IMR-90 (cell line): ENCODE results near the gene ZNF836. TPM values are rescaled to one million over a fixed set of nuclear protein-coding genes. Genes with fewer than 3 reads are reported as not detected.

Source experiments
- ATAC-seq: fragments of 200-7000 bp; cut with Tn5 transposase; 2 replicates; pipeline ENCODE4 v1.9.1; 2020; ENCODE audit warnings: low read depth, mild to moderate bottlenecking, moderate library complexity
- BruUV-seq: library from RNA; stranded (reverse); fragments of 400-500 nt; replicated peaks from 2 replicates; lab custom pipeline; 2021; lab: Mats Ljungman, UMichigan
- CTCF ChIA-PET: fragments of 300-600 bp; formaldehyde crosslinking; extraction: SDS; loops from one replicate; lab custom pipeline; 2021; ENCODE audit warnings: antibody characterized with exemption; lab: Yijun Ruan, JAX
- POLR2A ChIA-PET: fragments of 300-600 bp; sonication (Branson Sonifier 250); formaldehyde crosslinking; loops from one replicate; lab custom pipeline; 2022; ENCODE audit warnings: antibody characterized with exemption; ENCODE audit not compliant: unreplicated experiment; lab: Charles Lee
- DNase-seq: peaks from one replicate; pipeline ENCODE4 v3.0.0; 2013
- H2AFZ ChIP-seq: replicated peaks from 2 replicates; pipeline ENCODE3; 2013; ENCODE audit warnings: low read length, mild to moderate bottlenecking; ENCODE audit not compliant: poor library complexity
- H2AK5ac ChIP-seq: 2 replicates; pipeline ENCODE4 v1.6.1; 2013; ENCODE audit warnings: low read depth, low read length, inconsistent platforms
- H2AK9ac ChIP-seq: replicated peaks from 2 replicates; pipeline ENCODE3; 2013; ENCODE audit warnings: mild to moderate bottlenecking, low read depth, low read length, moderate library complexity; ENCODE audit not compliant: poor library complexity
- H2BK120ac ChIP-seq: 2 replicates; pipeline ENCODE4 v1.6.1; 2013; ENCODE audit warnings: low read depth, low read length, inconsistent platforms
- H2BK15ac ChIP-seq: 3 replicates; pipeline ENCODE4 v1.6.1; 2013; ENCODE audit warnings: low read depth, low read length, inconsistent platforms
- H2BK20ac ChIP-seq: 2 replicates; pipeline ENCODE4 v1.6.1; 2013; ENCODE audit warnings: low read depth, mild to moderate bottlenecking, inconsistent platforms, low read length, moderate library complexity
- H2BK5ac ChIP-seq: 2 replicates; pipeline ENCODE4 v1.6.1; 2013; ENCODE audit warnings: mild to moderate bottlenecking, low read depth, low read length, inconsistent platforms; ENCODE audit not compliant: poor library complexity, severe bottlenecking
- H3K14ac ChIP-seq: replicated peaks from 2 replicates; pipeline ENCODE4 v1.6.1; 2013; ENCODE audit warnings: low read depth, low read length, inconsistent platforms
- H3K18ac ChIP-seq: 2 replicates; pipeline ENCODE4 v1.6.1; 2013; ENCODE audit warnings: low read depth, low read length, control low read depth
- H3K23ac ChIP-seq: 2 replicates; pipeline ENCODE4 v1.6.1; 2013; ENCODE audit warnings: low read depth, low read length, inconsistent platforms
- H3K27ac ChIP-seq: 2 replicates; pipeline ENCODE4 v1.5.1; 2013; ENCODE audit warnings: mild to moderate bottlenecking, control low read depth, low read length; ENCODE audit not compliant: insufficient read depth
- H3K27me3 ChIP-seq: 2 replicates; pipeline ENCODE4 v1.6.1; 2013; ENCODE audit warnings: low read length; ENCODE audit not compliant: control insufficient read depth, insufficient read depth
- H3K36me3 ChIP-seq: 2 replicates; pipeline ENCODE4 v1.6.1; 2013; ENCODE audit warnings: low read length, mixed read lengths; ENCODE audit not compliant: control insufficient read depth, insufficient read depth
- H3K4ac ChIP-seq: 2 replicates; pipeline ENCODE4 v1.6.1; 2013; ENCODE audit warnings: low read depth, low read length, inconsistent platforms
- H3K4me1 ChIP-seq: 2 replicates; pipeline ENCODE4 v1.6.1; 2013; ENCODE audit warnings: low read length, mixed read lengths; ENCODE audit not compliant: control insufficient read depth, insufficient read depth
- H3K4me2 ChIP-seq: 2 replicates; pipeline ENCODE4 v1.6.1; 2013; ENCODE audit warnings: low read depth, mild to moderate bottlenecking, control low read depth, low read length, moderate library complexity
- H3K4me3 ChIP-seq: 2 replicates; pipeline ENCODE4 v1.5.1; 2013; ENCODE audit warnings: low read depth, mild to moderate bottlenecking, control low read depth, low read length, moderate library complexity; ENCODE audit not compliant: insufficient read depth
- H3K56ac ChIP-seq: 2 replicates; pipeline ENCODE4 v1.6.1; 2013; ENCODE audit warnings: low read length, inconsistent platforms; ENCODE audit not compliant: insufficient read depth; ENCODE audit errors: extremely low read depth
- H3K79me1 ChIP-seq, 2 experiments: 2 replicates each; pipeline ENCODE4 v1.6.1; 2013; ENCODE audit warnings: low read length in 2 of 2, inconsistent platforms in 1 of 2, low read depth in 1 of 2
- H3K9ac ChIP-seq: 2 replicates; pipeline ENCODE4 v1.6.1; 2013; ENCODE audit warnings: low read depth, low read length, control low read depth
- H3K9me1 ChIP-seq: 2 replicates; pipeline ENCODE4 v1.6.1; 2013; ENCODE audit warnings: low read length, inconsistent platforms; ENCODE audit not compliant: insufficient read depth
- H3K9me3 ChIP-seq: 2 replicates; pipeline ENCODE4 v1.6.1; 2013; ENCODE audit warnings: low read length; ENCODE audit not compliant: control insufficient read depth, insufficient read depth
- H4K20me1 ChIP-seq: 2 replicates; pipeline ENCODE4 v1.6.1; 2013; ENCODE audit warnings: low read length, inconsistent platforms; ENCODE audit not compliant: insufficient read depth
- H4K5ac ChIP-seq: 2 replicates; pipeline ENCODE4 v1.6.1; 2013; ENCODE audit warnings: mild to moderate bottlenecking, low read depth, low read length, control low read depth
- H4K8ac ChIP-seq, 2 experiments: 2 replicates each; pipeline ENCODE4 v1.6.1; 2013; ENCODE audit warnings: low read depth in 2 of 2, low read length in 2 of 2, control low read depth in 1 of 2, inconsistent platforms in 1 of 2
- H4K91ac ChIP-seq: 2 replicates; pipeline ENCODE4 v1.6.1; 2013; ENCODE audit warnings: low read depth, low read length, inconsistent platforms; ENCODE audit not compliant: insufficient read depth
- CHD1 ChIP-seq: IDR thresholded peaks from 2 replicates; pipeline ENCODE4 v1.6.1; 2012; ENCODE audit warnings: low read depth, low read length, improper control_type of control experiment
- MXI1 ChIP-seq: IDR thresholded peaks from 2 replicates; pipeline ENCODE4 v1.6.1; 2012; ENCODE audit warnings: low read depth, mild to moderate bottlenecking, low read length, moderate library complexity, borderline replicate concordance
- NFE2L2 ChIP-seq: fragments of 150-350 bp; IDR thresholded peaks from 2 replicates; pipeline ENCODE4 v1.6.1; 2016; ENCODE audit warnings: low read depth, mild to moderate bottlenecking, low read length
- RFX5 ChIP-seq: IDR thresholded peaks from 2 replicates; pipeline ENCODE4 v1.8.0; 2012; ENCODE audit warnings: low read depth, mild to moderate bottlenecking, low read length, moderate library complexity
- SMC3 ChIP-seq: fragments of 150-350 bp; IDR thresholded peaks from 2 replicates; pipeline ENCODE4 v1.6.1; 2016; ENCODE audit warnings: low read depth, mild to moderate bottlenecking, antibody characterized with exemption, low read length, moderate library complexity
- WGBS, 2 experiments: methylation state at CpG; one replicate each; pipeline versions ENCODE4 v1.1.5 to v1.1.7; 2013; ENCODE audit warnings: missing lambda C conversion rate in 2 of 2; ENCODE audit not compliant: insufficient read length in 1 of 2; ENCODE audit errors: extremely low coverage in 2 of 2; 5-methylcytosine and 5-hydroxymethylcytosine counted together
- dilution Hi-C: fragments of 300-500 bp; cut with HindIII; formaldehyde crosslinking; loops from one replicate; pipeline ENCODE4 v1.14.3; 2018; ENCODE audit warnings: low sequenced_read_pairs; ENCODE audit not compliant: unreplicated experiment
- in situ Hi-C: fragments of 300-500 bp; cut with MboI; formaldehyde crosslinking; loops from 3 replicates; pipeline ENCODE4 v1.14.3; 2019; ENCODE audit warnings: low sequenced_read_pairs, inconsistent platforms, mixed read lengths
- intact Hi-C: fragments of 100-400 bp; cut with micrococcal nuclease; formaldehyde crosslinking; loops from 2 replicates; pipeline ENCODE4 v1.10.0; 2022
- polyA plus RNA-seq, 3 experiments: library from polyadenylated mRNA; depleted of rRNA; stranded (reverse); fragments of >200 nt; gene quantifications; 2 replicates each; pipeline ENCODE4 v1.2.3, GENCODE V29; 2012; ENCODE audit warnings: low replicate concordance in 1 of 3
- total RNA-seq: library from RNA; depleted of rRNA; stranded (reverse); fragments of >200 nt; gene quantifications from 2 replicates; pipeline ENCODE4 v1.2.3, GENCODE V29; 2012

Gene ZNF836
- total and polyA plus RNA-seq, 2 of the 4 experiments (the other 2 are of a cell fraction) = 1.1 to 4.1 TPM

DNA sequence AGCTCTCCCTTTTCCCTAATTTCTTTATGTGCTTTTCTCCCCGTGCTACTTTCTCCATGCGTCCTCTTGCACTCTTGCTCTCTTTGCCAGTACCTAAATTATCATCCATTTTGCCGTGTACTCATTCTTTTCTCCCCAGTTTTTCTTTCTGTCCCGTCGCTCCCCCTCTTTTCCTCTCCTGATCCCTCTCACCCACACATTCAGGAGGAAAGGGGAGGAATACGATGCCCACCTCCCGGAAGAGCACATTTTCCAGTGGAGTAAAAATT lies 32.5 kb downstream of the ZNF836 start:
- Histone ChIP-seq H3K9me1 (no peaks in the 10 kb centered on the region), H4K91ac (0 out of 2 replicates have a peak overlapping the region, but pooled peaks have one; percentile 12), H3K27me3 (no peaks in the 10 kb centered on the region), H3K4me1 (peaks cover 2% of the 10 kb centered on the region), H3K4me2 (peak overlapping the region; percentile 79), H2BK5ac (peak overlapping the region; percentile 72), H3K36me3 (peaks cover 6% of the 10 kb centered on the region), H3K9ac (peak overlapping the region; percentile 98), H2AFZ (peak overlapping the region; percentile 89), H3K56ac (peak overlapping the region; percentile 82), H3K23ac (peak overlapping the region; percentile 21; the same call in 1 of the 2 replicates), H3K9me3 (peaks cover 21% of the 10 kb centered on the region), H3K18ac (no peak overlapping the region), H4K20me1 (no peaks in the 10 kb centered on the region), H3K4ac (peak overlapping the region; percentile 81), H3K4me3 (peak overlapping the region; percentile 53), H2AK9ac (peak overlapping the region; percentile 92), H3K14ac (peak overlapping the region; percentile 77; the same call in 1 of the 2 replicates), H2BK120ac (no peak overlapping the region), H3K79me1 (peaks cover 24 to 33% of the 10 kb centered on the region in 2 experiments), H4K5ac (peak overlapping the region; percentile 48), H3K27ac (peak overlapping the region; percentile 91), H2BK20ac (no peak overlapping the region), H4K8ac (peak overlapping the region; percentile 73 to 75; a peak in 3 of 4 replicates), H2BK15ac (no peak overlapping the region), H2AK5ac (peak overlapping the region; percentile 71; the same call in 1 of the 2 replicates)
- BruUV-seq = no TSS peak
- ATAC-seq (no peak), DNase-seq (no peak)
- in situ Hi-C loops = no loop called here
- TF ChIP-seq MXI1 = no peak
- TF ChIP-seq RFX5 = no peak
- TF ChIP-seq NFE2L2 = no peak
- TF ChIP-seq CHD1 = no peak
- no peak for TF ChIP-seq SMC3
- intact Hi-C loops = loop anchor here (1.0 to 5.0 kb wide), 3 partner anchors 50 to 98 kb away; partner anchors contain the start of gene ZNF432
- POLR2A ChIA-PET = no interaction called here
- dilution Hi-C loops = no loop called here
- WGBS, 2 experiments = no CpG with 5 or more reads among the region's 7 CpGs
- CTCF ChIA-PET = interaction anchor here (0.5 kb wide), 1 partner anchor 76 kb away, joined by 3 read pairs; no protein-coding TSS in a partner anchor
